ENCODE data around the gene FRMPD1.

Gene FRMPD1

GRCh38 chr9:37715260-37715659 is 64.5 kb downstream of the FRMPD1 start:
- TF ChIP-seq ZNF350 (tag by site-specific recombination; IDR thresholded peaks at IDR 0.05) (no peak), ZBTB10 (tag by site-specific recombination; IDR thresholded peaks at IDR 0.05) (no peak), GFI1B (tag by site-specific recombination; IDR thresholded peaks at IDR 0.05) (no peak), ZNF138 (tag by site-specific recombination; IDR thresholded peaks at IDR 0.05; ENCODE audit: borderline replicate concordance) (no peak)
- CTCF ChIA-PET: interaction anchor here (0.9 kb wide), 1 partner anchor 23 kb away, joined by 3 read pairs; no protein-coding TSS in a partner anchor

GRCh38 chr9:37715991-37716505 is 65.3 kb downstream of the FRMPD1 start:
- CTCF ChIA-PET: interaction anchor here (0.6 to 1.3 kb wide), 3 partner anchors 8 to 190 kb away, joined by 3 to 4 read pairs (median 3); no protein-coding TSS in a partner anchor

More at GRCh38 chr9:37715260-37715659, 64.5 kb downstream of the FRMPD1 start:
- Histone ChIP-seq H3K4me3 (ENCODE audit: low read depth, low read length) (no peak overlapping the region), H3K4me1 (ENCODE audit: control insufficient read depth, insufficient read depth, low read length) (no peaks in the 10 kb centered on the region), H3K36me3 (ENCODE audit: control insufficient read depth in 2 of 2, insufficient read depth in 1 of 2, low read length in 2 of 2) (no peaks in the 10 kb centered on the region), H3K27ac (ENCODE audit: extremely low read depth, low read depth, low read length) (no peak overlapping the region), H3K9me3 (ENCODE audit: control insufficient read depth, insufficient read depth, low read depth, low read length) (no peaks in the 10 kb centered on the region)
- POLR2A ChIA-PET: no interaction called here

More at GRCh38 chr9:37715991-37716505, 65.3 kb downstream of the FRMPD1 start:
- POLR2A ChIA-PET: no interaction called here
- H3K4me1 ChIP-seq (ENCODE audit: control insufficient read depth, insufficient read depth, low read length): no peaks in the 10 kb centered on the region
- no peak overlapping the region for H3K4me3 ChIP-seq (ENCODE audit: low read depth, low read length)
- TF ChIP-seq OSR2 (tag by site-specific recombination; IDR thresholded peaks at IDR 0.05) (no peak), ZNF169 (tag by site-specific recombination; IDR thresholded peaks at IDR 0.05) (no peak), ZNF747 (tag by site-specific recombination; IDR thresholded peaks at IDR 0.05) (no peak), ZBTB20 (tag by site-specific recombination; IDR thresholded peaks at IDR 0.05) (no peak), ZBTB7A (tag by site-specific recombination; IDR thresholded peaks at IDR 0.05; ENCODE audit: low read depth) (no peak), ZNF558 (tag by site-specific recombination; IDR thresholded peaks at IDR 0.05) (no peak), ZSCAN5A (tag by site-specific recombination; IDR thresholded peaks at IDR 0.05) (no peak), ZNF362 (tag by site-specific recombination; IDR thresholded peaks at IDR 0.05) (no peak), SALL2 (tag by site-specific recombination; IDR thresholded peaks at IDR 0.05; ENCODE audit: borderline replicate concordance) (no peak), ZFHX2 (tag by site-specific recombination; conservative IDR thresholded peaks at IDR 0.05) (no peak), PBX3 (CRISPR knock-in tag; IDR thresholded peaks at IDR 0.05) (no peak), AEBP2 (tag by site-specific recombination; IDR thresholded peaks at IDR 0.05; ENCODE audit: borderline replicate concordance) (no peak), KLF7 (tag by site-specific recombination; IDR thresholded peaks at IDR 0.05; ENCODE audit: borderline replicate concordance) (no peak), ZNF596 (tag by site-specific recombination; IDR thresholded peaks at IDR 0.05) (no peak), ZFP3 (tag by site-specific recombination; IDR thresholded peaks at IDR 0.05; ENCODE audit: low read depth) (no peak), ZNF121 (tag by site-specific recombination; IDR thresholded peaks at IDR 0.05) (no peak)
- no peaks in the 10 kb centered on the region for H3K36me3 ChIP-seq (ENCODE audit: control insufficient read depth in 2 of 2, insufficient read depth in 1 of 2, low read length in 2 of 2)
- no peak overlapping the region for H3K27ac ChIP-seq (ENCODE audit: extremely low read depth, low read depth, low read length)
- no peaks in the 10 kb centered on the region for H3K9me3 ChIP-seq (ENCODE audit: control insufficient read depth, insufficient read depth, low read depth, low read length)

Data from HEK293 (cell line).